Tibial nerve (tissue), 4 donors: ENCODE measurements around the gene FXYD3.

Experiments
- CTCF ChIP-seq, 5 experiments: fragments of 200-600 bp in 3 of 5; fragments of 450-650 bp in 2 of 5; sonication (generic) in 3 of 5; IDR thresholded peaks; one replicate each; pipeline ENCODE4 v1.5.1; 2016 to 2019; ENCODE audit warnings: antibody characterized with exemption in 5 of 5, mild to moderate bottlenecking in 3 of 5, moderate library complexity in 2 of 5
- EP300 ChIP-seq, 2 donors: sonication (generic); formaldehyde crosslinking; IDR thresholded peaks; one replicate each; pipeline ENCODE4 v1.6.1; 2017; ENCODE audit warnings: antibody characterized with exemption in 2 of 2, mild to moderate bottlenecking in 1 of 2
- POLR2A ChIP-seq, 2 donors: fragments of 450-650 bp; IDR thresholded peaks; one replicate each; pipeline ENCODE4 v1.6.1; 2017; ENCODE audit warnings: antibody characterized with exemption in 2 of 2, mild to moderate bottlenecking in 2 of 2, moderate library complexity in 2 of 2

GRCh38 chr19:35098413-35099049 lies 17.1 kb upstream of the FXYD3 start:
- TF ChIP-seq CTCF (IDR thresholded peaks at IDR 0.05) (no peak), POLR2A (IDR thresholded peaks at IDR 0.05) (no peak), EP300 (IDR thresholded peaks at IDR 0.05) (no peak)
